CD14-positive monocyte (primary cell): Measurements from ENCODE around the gene TDRD1. TPM values are rescaled to one million over a fixed set of nuclear protein-coding genes. Genes with fewer than 3 reads are reported as not detected.
"Not testable (repeated sequence)": the region's sequence is repeated elsewhere in the genome, so short reads cannot be mapped to it uniquely, and the experiment has no call there.

Experiments used
- DNase-seq, 3 donors: peaks; one replicate each; pipeline ENCODE4 v3.0.0-alpha.2; 2011 to 2022
- H2AFZ ChIP-seq: 2 replicates; pipeline ENCODE4 v1.6.0; 2012; ENCODE audit warnings: mild to moderate bottlenecking, low read depth, low read length, inconsistent platforms; ENCODE audit not compliant: insufficient read depth, poor library complexity, severe bottlenecking
- H3K27ac ChIP-seq, 2 donors: 1 replicate in 1 of 2; 2 replicates in 1 of 2; pipeline ENCODE4 v1.5.1; 2012 to 2013; ENCODE audit warnings: low read length in 2 of 2, control low read depth in 1 of 2, inconsistent platforms in 1 of 2, low read depth in 1 of 2, mild to moderate bottlenecking in 1 of 2
- H3K27me3 ChIP-seq, 2 donors: one replicate each; pipeline versions ENCODE4 v1.6.0 to v1.6.1; 2011 to 2013; ENCODE audit warnings: low read length in 2 of 2; ENCODE audit not compliant: control insufficient read depth in 2 of 2, insufficient read depth in 2 of 2
- H3K36me3 ChIP-seq, 2 donors: replicated peaks in 1 of 2; 1 replicate in 1 of 2; 2 replicates in 1 of 2; pipeline versions ENCODE4 v1.5.1 to v1.6.1; 2012 to 2013; ENCODE audit warnings: low read length in 2 of 2, control low read depth in 1 of 2, inconsistent platforms in 1 of 2, mild to moderate bottlenecking in 1 of 2; ENCODE audit not compliant: insufficient read depth in 2 of 2, control insufficient read depth in 1 of 2
- H3K4me1 ChIP-seq, 2 donors: 1 replicate in 1 of 2; 2 replicates in 1 of 2; pipeline versions ENCODE4 v1.5.1 to v1.6.1; 2012 to 2013; ENCODE audit warnings: low read length in 2 of 2, control low read depth in 1 of 2, inconsistent platforms in 1 of 2, mild to moderate bottlenecking in 1 of 2, moderate library complexity in 1 of 2; ENCODE audit not compliant: insufficient read depth in 2 of 2, control insufficient read depth in 1 of 2
- H3K4me2 ChIP-seq: replicated peaks from 2 replicates; pipeline ENCODE3; 2012; ENCODE audit warnings: low read length, moderate library complexity, mild to moderate bottlenecking; ENCODE audit not compliant: poor library complexity, severe bottlenecking; ENCODE audit errors: extremely low read depth
- H3K4me3 ChIP-seq, 3 experiments: fragments of 200-600 bp in 1 of 3; sonication (generic) in 1 of 3; replicated peaks in 1 of 3; 1 replicate in 2 of 3; 2 replicates in 1 of 3; pipeline ENCODE4 v1.5.1; 2011 to 2013; ENCODE audit warnings: low read length in 3 of 3, mild to moderate bottlenecking in 3 of 3, control low read depth in 2 of 3, low read depth in 2 of 3, inconsistent platforms in 1 of 3, moderate library complexity in 1 of 3
- H3K79me2 ChIP-seq: 2 replicates; pipeline ENCODE4 v1.6.0; 2012; ENCODE audit warnings: mild to moderate bottlenecking, control low read depth, inconsistent platforms, low read length, moderate library complexity; ENCODE audit not compliant: insufficient read depth
- H3K9ac ChIP-seq: 2 replicates; pipeline ENCODE4 v1.6.0; 2017; ENCODE audit warnings: low read length, mild to moderate bottlenecking; ENCODE audit not compliant: insufficient read depth, poor library complexity, severe bottlenecking
- H3K9me3 ChIP-seq, 2 donors: replicated peaks in 1 of 2; 1 replicate in 1 of 2; 2 replicates in 1 of 2; pipeline versions ENCODE4 v1.5.1 to v1.6.1; 2012 to 2013; ENCODE audit warnings: low read length in 2 of 2, control low read depth in 1 of 2; ENCODE audit not compliant: control insufficient read depth in 1 of 2, insufficient read depth in 1 of 2
- H4K20me1 ChIP-seq: 2 replicates; pipeline ENCODE4 v1.6.0; 2012; ENCODE audit warnings: mild to moderate bottlenecking, low read length, control low read depth, moderate library complexity; ENCODE audit not compliant: insufficient read depth
- H3K27ac Mint-ChIP-seq, 7 donors: one replicate each; pipeline ENCODE4 v1.8.0; 2020; ENCODE audit warnings: mild to moderate bottlenecking in 7 of 7, mixed read lengths in 7 of 7, moderate library complexity in 6 of 7, inconsistent platforms in 2 of 7
- H3K27me3 Mint-ChIP-seq, 3 donors: one replicate each; pipeline ENCODE4 v1.8.0; 2021 to 2022; ENCODE audit warnings: low read depth in 3 of 3, mild to moderate bottlenecking in 3 of 3, mixed read lengths in 3 of 3, moderate library complexity in 3 of 3, inconsistent platforms in 1 of 3
- H3K36me3 Mint-ChIP-seq, 2 donors: one replicate each; pipeline ENCODE4 v1.8.0; 2020; ENCODE audit warnings: mixed read lengths in 2 of 2, inconsistent platforms in 1 of 2, mild to moderate bottlenecking in 1 of 2
- H3K4me1 Mint-ChIP-seq: one replicate; pipeline ENCODE4 v1.8.0; 2020; ENCODE audit warnings: mild to moderate bottlenecking, mixed read lengths
- H3K4me3 Mint-ChIP-seq, 2 donors: one replicate each; pipeline ENCODE4 v1.8.0; 2020; ENCODE audit warnings: mild to moderate bottlenecking in 2 of 2, mixed read lengths in 2 of 2, moderate library complexity in 1 of 2
- H3K9me3 Mint-ChIP-seq, 7 donors: one replicate each; pipeline ENCODE4 v1.8.0; 2020 to 2022; ENCODE audit warnings: mixed read lengths in 7 of 7, mild to moderate bottlenecking in 6 of 7, moderate library complexity in 6 of 7, inconsistent platforms in 2 of 7
- WGBS: methylation state at CpG from one replicate; pipeline ENCODE4 v1.1.5; 2013; ENCODE audit warnings: missing lambda C conversion rate; ENCODE audit not compliant: insufficient coverage; 5-methylcytosine and 5-hydroxymethylcytosine counted together
- intact Hi-C, 2 donors: fragments of 100-400 bp; cut with micrococcal nuclease; formaldehyde crosslinking; loops; one replicate each; pipeline versions ENCODE4 v1.15.0 to v1.15.1; 2023
- polyA plus RNA-seq, 3 donors: library from polyadenylated mRNA; depleted of rRNA in 1 of 3; unstranded in 2 of 3; stranded (reverse) in 1 of 3; fragments of 300-500 nt in 2 of 3; fragments of >200 nt in 1 of 3; fragmentation: Illumina TruSeq in 2 of 3; gene quantifications; 1 replicate in 2 of 3; 2 replicates in 1 of 3; pipeline ENCODE4 v1.2.3, GENCODE V29; 2012 to 2021
- TF ChIP-seq, protein P1 (sequence below): fragments of 200-600 bp; IDR thresholded peaks from one replicate; pipeline ENCODE4 v1.8.0; 2022; ENCODE audit warnings: antibody characterized with exemption, mild to moderate bottlenecking

Gene TDRD1
- polyA plus RNA-seq, 3 donors = not detected

DNA sequence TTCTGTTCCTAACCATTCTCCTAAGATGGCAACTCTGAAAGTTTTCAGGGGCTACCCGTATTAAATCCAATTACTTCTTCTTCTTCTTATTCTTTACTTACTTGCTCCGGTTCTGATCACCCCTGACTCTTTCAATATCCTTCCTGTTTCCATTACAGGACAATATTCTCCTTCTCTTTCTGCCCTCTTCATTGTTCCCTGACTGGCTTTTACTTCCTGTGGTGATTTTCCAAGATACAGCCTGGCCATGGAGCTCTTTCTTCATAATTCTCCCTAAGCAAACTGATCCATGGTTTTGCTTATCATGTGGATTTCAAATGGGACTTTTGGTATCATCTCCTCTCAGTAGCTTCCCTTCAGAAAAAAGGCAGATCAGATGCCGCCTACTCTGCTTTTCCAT, 40.6 kb upstream of the TDRD1 start:
- H3K4me3 ChIP-seq = no peak overlapping the region
- no peak overlapping the region for H3K4me3 Mint-ChIP-seq
- peaks cover 62 to 85% of the 10 kb centered on the region in 2 donors for H3K36me3 ChIP-seq
- intact Hi-C loops = no loop called here
- no peak overlapping the region for H3K9ac ChIP-seq
- TF ChIP-seq, protein P1, sequence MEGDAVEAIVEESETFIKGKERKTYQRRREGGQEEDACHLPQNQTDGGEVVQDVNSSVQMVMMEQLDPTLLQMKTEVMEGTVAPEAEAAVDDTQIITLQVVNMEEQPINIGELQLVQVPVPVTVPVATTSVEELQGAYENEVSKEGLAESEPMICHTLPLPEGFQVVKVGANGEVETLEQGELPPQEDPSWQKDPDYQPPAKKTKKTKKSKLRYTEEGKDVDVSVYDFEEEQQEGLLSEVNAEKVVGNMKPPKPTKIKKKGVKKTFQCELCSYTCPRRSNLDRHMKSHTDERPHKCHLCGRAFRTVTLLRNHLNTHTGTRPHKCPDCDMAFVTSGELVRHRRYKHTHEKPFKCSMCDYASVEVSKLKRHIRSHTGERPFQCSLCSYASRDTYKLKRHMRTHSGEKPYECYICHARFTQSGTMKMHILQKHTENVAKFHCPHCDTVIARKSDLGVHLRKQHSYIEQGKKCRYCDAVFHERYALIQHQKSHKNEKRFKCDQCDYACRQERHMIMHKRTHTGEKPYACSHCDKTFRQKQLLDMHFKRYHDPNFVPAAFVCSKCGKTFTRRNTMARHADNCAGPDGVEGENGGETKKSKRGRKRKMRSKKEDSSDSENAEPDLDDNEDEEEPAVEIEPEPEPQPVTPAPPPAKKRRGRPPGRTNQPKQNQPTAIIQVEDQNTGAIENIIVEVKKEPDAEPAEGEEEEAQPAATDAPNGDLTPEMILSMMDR = no peak
- no peaks in the 10 kb centered on the region for H3K9me3 ChIP-seq
- H3K27me3 Mint-ChIP-seq = no peaks in the 10 kb centered on the region
- no peak overlapping the region for H2AFZ ChIP-seq
- H3K4me2 ChIP-seq = no peak overlapping the region
- no peak for DNase-seq
- H4K20me1 ChIP-seq = no peaks in the 10 kb centered on the region
- peaks cover 73 to 85% of the 10 kb centered on the region in 2 donors for H3K36me3 Mint-ChIP-seq
- no peaks in the 10 kb centered on the region for H3K4me1 ChIP-seq
- H3K27me3 ChIP-seq = no peaks in the 10 kb centered on the region
- H3K9me3 Mint-ChIP-seq = no peaks in the 10 kb centered on the region
- H3K4me1 Mint-ChIP-seq = no peaks in the 10 kb centered on the region
- no peak overlapping the region for H3K27ac ChIP-seq
- WGBS = 54% methylated on average over 2 of the region's 3 CpGs
- peak overlapping the region in 2 of 7 donors; percentile 23 to 35 for H3K27ac Mint-ChIP-seq
- H3K79me2 ChIP-seq = no peaks in the 10 kb centered on the region

DNA sequence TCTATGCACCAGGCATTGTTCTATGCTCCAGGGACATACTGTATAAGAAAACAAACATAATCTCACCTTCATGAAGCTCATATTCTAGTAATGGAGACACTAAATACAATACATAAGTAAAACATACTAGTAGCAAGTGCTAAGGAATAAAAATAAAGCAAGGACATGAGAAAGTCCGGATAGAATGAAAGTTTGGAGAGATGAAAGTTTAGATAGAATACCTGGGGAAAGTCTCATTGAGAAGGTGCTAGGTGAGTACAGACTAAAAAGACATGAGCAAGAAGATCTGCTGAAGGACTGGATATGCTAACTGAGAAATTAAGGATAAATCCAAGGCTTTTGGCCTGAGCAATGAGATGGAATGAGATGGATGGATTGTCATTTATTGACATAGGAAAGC, 39.1 kb upstream of the TDRD1 start:
- no peaks in the 10 kb centered on the region for H3K27me3 ChIP-seq
- Mint-ChIP-seq H3K27ac (no peak overlapping the region), H3K4me1 (no peaks in the 10 kb centered on the region), H3K9me3 (no peaks in the 10 kb centered on the region), H3K4me3 (no peak overlapping the region), H3K27me3 (no peaks in the 10 kb centered on the region), H3K36me3 (peaks cover 66 to 84% of the 10 kb centered on the region in 2 donors)
- no peak overlapping the region for H3K9ac ChIP-seq
- DNase-seq = no peak
- no peaks in the 10 kb centered on the region for H3K9me3 ChIP-seq
- TF ChIP-seq, protein P1 = no peak
- H2AFZ ChIP-seq = no peak overlapping the region
- peaks cover 63 to 85% of the 10 kb centered on the region in 2 donors for H3K36me3 ChIP-seq
- no peak overlapping the region for H3K4me3 ChIP-seq
- WGBS = 100% methylated on average over 1 of the region's 1 CpG
- H3K4me1 ChIP-seq = no peaks in the 10 kb centered on the region
- no peak overlapping the region for H3K27ac ChIP-seq
- no peaks in the 10 kb centered on the region for H3K79me2 ChIP-seq
- H4K20me1 ChIP-seq = no peaks in the 10 kb centered on the region
- no peak overlapping the region for H3K4me2 ChIP-seq
- intact Hi-C loops = no loop called here

DNA sequence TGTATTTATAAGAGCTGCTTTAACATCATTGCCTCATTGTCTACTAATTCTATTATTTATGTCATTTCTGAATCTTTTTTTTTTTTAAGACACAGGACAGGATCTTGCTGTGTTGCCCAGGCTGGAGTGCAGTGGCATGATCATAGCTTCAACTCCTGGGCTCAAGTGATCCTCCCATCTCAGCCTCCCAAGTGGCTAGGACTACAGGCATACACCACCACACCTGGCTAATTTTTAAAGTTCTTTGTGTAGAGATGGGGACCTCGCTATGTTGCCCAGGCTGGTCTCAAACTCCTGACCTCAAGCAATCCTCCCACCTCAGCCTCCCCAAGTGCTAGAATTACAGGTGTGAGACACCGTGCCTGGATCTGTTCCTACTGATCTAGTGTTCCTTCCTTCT, 38.3 kb upstream of the TDRD1 start:
- Mint-ChIP-seq H3K36me3 (peaks cover 64 to 84% of the 10 kb centered on the region in 2 donors), H3K27ac (peak overlapping the region in 1 of 7 donors; percentile 28)
- H3K9me3 ChIP-seq, intact Hi-C loops, H3K4me2 ChIP-seq, DNase-seq, H2AFZ ChIP-seq, H3K4me1 Mint-ChIP-seq, H3K4me3 ChIP-seq, H3K4me3 Mint-ChIP-seq, H3K27me3 Mint-ChIP-seq, H3K27me3 ChIP-seq, H3K9me3 Mint-ChIP-seq, H3K27ac ChIP-seq, H3K79me2 ChIP-seq, H3K9ac ChIP-seq, H4K20me1 ChIP-seq, H3K4me1 ChIP-seq: not testable (repeated sequence)
- WGBS = 100% methylated on average over 1 of the region's 2 CpGs
- H3K36me3 ChIP-seq = peaks cover 62 to 85% of the 10 kb centered on the region in 2 donors
